Stimulated activated CD8-positive, alpha-beta memory T cell treated with anti-CD3 and anti-CD28 coated beads, Interleukin-4, amount 100 ng/mL, for 4 hours (primary cell): ENCODE data around the gene CCDC157.
A peak's percentile ranks its signal among the peaks of the same experiment; 100 is the strongest.
"Not testable (repeated sequence)": the region's sequence is repeated elsewhere in the genome, so short reads cannot be mapped to it uniquely, and the experiment has no call there.

Experiments
- DNase-seq, 2 donors: peaks; one replicate each; pipeline ENCODE4 v3.0.0-alpha.2; 2020; ENCODE audit warnings: low read depth in 2 of 2, low spot score in 1 of 2

The CCDC157 gene

DNA sequence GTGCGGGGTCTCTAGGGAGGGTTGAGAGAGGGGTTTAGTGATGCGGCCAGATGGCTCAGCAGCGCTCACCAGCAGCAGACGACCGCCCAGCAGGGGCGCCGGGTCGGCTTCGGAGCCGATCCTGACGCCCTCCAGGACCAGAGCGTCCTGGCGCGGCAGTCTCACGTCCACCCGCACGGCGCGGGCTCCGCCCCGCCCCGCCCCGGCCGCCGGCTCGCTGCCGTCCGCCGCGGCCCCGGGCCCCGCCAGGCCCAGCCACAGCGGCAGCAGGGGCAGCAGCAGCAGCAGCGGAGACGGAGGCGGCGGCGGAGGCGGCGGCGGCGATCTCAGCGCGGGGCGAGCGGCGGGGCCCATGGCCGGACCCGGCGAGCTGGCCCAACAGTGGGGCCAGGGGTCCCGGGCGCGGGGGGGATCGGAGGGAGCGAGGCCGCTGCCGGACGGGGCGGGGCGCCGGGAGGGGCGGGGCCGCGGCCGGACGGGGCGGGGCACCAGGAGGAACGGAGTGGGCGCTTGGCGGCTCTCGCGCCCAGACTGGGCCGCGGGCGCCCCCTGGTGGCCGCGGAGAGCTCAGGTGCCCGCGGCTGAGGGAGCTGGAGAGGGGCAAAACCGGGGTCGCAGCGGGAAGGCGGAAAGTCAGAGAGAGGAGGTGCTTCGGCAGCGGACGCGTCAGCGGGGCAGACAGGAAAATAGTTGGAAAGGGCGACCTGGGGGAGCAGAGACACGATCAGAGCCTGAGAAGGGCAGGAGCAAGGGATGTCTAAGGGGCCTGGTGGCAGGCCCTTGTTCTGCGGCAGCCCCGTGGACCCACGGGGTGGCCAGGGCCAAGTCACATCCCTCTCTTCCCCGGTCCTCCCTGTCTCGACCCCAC is 30.4 kb downstream of the CCDC157 start, which contains the start of gene RNF215:
TSS of gene RNF215 (minus strand) at position 452 of the 868 bp plus-strand sequence. CDS start at position 354, 98 bp downstream.
- DNase-seq = peak; percentile 52 to 59

DNA sequence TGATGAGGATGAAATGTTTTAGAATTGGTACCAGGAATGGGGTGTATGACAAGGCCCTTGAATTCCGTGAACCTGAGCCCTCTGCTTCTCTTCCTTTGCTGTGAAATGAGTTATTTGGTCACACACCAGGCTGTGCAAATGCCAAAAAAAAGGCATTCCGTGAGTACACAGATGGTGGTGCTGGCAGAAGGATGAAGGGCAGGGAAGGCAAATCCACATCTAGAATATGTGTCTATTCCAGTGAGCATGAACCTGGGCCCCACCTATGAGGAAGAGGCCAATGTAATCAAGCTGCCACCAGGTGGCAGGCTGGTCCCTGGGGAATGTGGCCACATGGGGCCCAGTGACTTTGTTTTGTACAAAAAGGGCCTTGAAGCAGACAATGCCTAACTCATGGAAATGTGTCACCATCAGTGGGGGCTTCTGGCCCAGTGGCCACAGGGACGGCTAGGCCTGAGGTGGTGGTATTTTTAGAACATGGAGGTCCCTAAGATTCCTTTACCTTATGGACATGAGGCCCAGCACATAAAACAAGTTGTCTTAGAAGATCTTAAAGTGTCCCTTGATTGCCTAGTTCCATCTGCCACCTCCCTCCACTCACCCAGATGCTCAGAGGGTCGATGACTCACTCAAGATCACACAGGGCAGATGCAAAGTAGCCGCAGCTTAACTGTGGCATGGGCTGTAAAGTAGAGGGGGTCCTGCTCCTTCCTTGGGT is 34.3 kb downstream of the CCDC157 start:
- DNase-seq = peak; percentile 48 to 52

DNA sequence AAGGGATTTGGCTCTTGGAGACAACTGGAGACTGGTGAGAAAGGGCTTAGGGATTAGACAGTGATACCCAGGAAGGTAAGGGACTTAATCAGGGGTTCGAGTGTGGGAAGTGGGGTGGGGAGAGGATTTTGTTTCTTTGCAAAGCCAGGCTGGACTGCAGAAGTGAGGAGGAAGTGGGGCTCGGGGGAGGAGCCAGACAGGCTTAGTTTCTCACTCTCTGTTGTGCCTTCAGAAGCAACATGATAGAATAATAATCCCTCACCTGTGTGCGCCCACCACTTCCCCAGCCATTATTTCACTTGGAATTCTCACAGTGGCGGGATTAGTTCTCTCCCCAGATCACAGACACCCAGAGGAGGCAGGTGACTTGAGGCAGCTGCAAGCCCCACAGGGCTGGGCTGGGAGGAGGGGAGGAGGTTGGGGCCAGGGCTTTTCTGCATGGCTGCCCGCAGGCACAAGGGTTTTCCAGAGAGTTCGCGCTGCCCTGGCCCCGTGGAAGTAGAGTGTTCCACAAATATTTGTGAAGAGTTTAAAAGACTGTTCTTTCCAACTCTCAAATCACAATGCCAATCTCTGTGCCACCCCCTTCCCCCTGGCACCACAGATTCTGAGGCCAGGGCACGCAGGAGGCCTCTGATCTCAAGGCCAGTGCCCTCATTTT is 36.0 kb downstream of the CCDC157 start:
- no peak for DNase-seq

DNA sequence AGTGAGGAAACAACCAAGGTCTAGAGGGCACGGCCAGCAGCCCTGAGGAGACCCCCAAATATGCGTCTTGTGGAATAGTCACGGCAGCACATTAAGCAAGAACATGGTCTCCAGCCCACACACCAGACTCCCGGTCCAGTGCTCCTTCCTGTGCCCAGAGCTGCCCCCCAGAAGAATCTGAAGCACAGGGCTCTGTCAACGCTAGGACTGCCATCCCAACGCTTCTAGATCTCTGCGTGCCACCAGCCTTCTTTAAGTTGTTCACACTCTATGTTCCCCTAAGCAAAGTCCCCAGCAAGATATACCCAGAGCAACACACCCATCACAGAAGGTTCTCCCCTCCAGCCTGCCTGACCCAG is 36.5 kb downstream of the CCDC157 start:
- no peak for DNase-seq

DNA sequence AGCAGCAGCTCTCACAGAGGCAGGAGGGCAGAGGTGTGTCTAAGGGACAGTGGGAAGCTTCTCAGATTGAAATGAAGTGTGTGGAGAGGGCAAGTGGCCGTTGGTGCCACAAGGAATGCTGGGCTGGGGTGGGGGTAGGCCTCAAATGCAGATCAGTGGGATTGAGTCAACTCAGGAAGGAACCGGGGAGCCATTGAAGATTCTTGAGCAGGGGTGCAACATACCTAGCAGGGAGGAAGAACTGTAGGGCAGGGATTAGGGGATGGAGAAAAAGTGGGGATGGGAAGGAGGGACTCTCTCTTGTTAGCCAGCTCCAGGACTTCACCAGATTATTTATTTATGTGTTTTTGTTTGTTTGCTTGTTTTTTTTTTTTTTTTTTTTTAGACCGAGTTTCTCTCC is 37.1 kb downstream of the CCDC157 start:
- no peak for DNase-seq

DNA sequence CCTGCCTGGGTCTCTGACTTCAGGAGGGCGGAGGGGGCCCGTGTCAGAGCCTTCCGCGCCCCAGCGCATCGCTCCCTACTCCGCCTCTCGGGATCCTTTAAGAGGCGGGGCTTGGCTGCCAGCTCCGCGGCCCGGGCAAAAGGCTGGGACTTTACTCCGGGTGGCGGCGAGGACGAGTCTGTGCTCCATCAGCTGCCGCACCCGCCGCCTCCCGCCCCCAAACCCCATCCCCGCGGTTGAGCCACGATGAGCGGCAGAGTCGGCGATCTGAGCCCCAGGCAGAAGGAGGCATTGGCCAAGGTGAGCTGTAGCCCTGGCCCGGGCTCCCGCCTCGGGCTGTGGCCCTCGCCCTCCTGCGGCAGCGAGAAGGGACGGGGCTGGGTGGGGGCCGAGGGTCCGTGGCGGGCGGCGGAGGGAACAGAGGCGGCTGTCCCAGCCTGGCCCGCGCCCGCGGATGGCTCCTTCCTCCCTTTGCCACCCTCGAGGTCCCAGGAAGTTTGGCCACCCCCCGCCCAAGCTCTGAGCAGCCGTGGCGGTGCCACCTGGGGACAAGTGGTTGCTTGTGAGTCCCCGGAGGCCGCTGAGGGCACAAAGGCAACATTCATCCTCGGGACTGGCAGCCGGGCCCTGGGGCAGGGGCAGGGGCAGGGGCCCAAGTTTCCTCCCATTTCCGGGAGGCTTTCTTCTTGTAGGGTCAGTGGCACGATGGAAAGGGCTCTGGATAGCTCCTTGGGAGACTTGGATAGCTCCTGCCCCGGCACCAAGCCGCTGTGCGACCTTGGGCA is 40.3 kb downstream of the CCDC157 start, which contains the start of gene SEC14L2:
TSS of gene SEC14L2 (plus strand) at position 148 of the 785 bp plus-strand sequence. CDS start at position 247, 99 bp downstream.
- peak in 1 of 2 donors; percentile 15 for DNase-seq

DNA sequence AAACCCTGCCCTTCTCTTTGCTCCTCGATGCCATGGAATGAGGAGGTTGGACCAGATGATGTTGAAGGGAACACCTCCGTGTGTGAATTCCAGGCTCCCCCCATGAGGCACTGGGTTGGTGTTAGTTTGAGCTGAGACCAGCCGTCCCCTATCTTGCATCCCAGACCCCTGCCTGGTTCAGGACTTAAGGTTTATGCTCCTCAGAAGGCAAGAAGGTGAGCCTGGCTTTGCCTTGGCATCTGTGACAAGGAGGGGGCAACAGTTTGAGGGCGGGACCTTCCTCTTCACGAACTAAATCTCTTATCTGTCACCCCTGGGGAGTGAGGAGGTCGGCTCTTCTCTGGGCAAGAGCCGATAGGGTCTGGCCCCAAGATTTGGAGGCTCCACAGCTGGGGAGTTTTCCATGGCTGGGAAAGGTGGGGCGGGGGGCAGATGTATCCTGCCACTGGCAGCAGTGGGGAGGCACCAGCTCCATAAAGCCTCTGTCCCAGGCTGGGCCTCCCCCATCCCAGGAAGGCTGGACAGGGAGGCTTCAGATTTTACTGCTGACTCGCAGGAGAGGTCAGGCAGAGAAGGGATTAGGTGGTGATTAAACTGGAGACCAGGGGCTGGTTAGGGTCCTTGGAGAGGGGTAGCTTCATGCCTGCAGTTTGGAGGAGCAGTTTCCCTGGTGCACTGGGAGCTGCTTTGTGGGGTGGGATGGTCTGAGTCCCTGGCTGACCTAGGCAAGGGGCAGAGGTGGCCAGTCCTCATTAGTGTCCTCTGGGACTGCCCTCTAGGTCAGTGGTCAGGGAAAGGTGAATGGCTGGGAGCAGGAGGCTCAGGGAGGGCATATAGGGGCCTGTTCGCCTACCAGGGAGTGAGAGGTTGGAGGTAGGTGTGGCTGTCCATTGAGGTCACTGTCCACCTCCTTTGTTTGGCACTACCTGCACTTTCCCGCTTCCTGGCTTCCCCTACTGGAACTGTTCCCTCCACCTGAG is 41.1 kb downstream of the CCDC157 start:
- DNase-seq = no peak

DNA sequence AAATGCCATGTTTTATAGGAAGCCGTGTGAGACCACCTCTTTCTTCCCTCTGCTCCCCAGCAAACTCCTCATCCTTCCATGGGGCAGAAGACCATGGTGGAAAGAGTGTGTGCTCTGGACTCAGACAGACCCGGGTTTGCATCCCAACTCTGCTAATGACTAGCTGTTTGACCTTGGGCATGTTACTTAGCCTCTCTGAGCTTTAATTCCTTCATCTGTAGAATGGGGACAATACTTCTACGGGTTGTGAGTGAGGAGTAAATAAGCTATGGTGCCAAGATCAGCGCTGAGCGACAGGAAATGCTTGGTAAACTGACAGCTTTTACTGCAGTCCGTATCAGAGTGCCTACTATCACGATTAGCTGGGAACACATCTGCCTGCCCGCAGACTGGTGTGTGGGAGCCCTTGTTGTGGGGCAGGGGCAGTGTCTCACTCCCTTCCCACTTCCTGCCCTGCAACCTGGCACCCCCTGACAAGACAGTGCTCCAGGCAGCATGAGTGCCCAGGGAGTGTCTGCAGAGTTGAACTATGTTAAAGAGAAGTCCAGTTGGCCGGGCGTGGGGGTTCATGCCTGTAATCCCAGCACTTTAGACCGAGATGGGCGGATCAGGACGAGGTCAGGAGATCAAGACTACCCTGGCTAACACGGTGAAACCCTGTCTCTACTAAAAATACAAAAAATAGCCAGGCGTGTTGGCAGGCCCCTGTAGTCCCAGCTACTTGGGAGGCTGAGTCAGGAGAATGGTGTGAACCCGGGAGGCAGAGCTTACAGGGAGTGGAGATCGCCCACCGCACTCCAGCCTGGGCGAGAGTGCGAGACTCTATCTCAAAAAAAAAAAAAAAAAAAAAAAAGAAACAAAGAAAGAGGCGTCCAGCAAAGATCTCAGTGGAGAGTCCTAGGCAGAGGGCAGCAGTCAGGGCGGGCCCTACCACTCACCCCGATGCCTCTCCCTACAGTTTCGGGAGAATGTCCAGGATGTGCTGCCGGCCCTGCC is 42.2 kb downstream of the CCDC157 start:
- DNase-seq = no peak

DNA sequence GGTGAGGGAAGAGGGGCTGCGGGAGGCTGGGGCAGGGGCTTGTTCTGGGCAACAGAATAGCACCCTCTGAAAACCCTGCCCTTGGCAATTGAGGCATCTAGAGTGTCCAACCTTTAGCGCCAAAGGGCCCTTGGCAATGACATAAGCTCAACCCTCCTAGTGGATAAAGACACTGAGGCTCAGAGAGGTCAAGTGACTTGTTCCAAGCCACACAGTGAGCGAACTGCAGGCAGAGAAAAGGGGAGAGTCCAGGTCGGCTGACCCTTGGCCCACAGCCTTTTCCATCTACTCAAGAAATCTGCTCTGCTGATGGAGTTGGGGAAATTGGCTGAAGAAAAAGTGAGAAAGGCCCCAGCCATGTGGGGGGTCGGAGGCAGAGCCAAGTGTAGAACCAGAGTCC is 42.9 kb downstream of the CCDC157 start:
- DNase-seq = no peak

DNA sequence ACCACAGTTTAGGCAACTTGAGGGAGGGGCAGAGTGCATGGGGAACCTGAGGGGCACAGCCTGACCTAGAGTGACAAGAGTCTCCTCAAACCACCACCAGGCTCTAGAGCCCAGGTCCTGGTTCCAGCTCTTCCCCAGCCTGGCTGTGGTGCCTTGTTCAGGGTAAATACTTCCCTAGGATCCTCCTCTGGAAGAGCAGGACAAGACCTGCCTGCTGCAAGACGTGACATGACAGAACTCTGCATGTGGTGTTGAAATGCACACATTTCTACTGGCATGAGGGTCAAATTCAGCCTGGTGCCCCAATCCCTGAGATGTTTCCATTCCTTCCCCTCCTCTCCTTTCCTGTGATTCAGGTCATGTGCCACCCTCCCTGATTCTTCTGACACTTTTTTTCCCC is 43.4 kb downstream of the CCDC157 start:
- no peak for DNase-seq

DNA sequence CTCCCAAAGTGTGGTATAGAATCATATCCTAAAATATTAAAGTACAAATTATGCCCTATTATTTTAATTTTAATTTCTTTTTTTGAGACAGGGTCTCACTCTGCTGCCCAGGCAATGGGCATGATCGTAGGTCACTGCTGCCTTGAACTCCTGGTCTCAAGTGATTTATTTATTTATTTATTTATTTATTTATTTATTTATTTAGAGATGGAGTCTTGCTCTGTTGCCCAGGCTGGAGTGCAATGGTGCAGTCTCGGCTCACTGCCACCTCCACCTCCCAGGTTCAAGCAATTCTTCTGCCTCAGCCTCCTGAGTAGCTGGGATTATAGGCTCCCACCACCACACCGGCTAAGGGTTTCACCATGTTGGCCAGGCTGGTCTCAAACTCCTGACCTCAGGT is 44.2 kb downstream of the CCDC157 start:
- DNase-seq = not testable (repeated sequence)

DNA sequence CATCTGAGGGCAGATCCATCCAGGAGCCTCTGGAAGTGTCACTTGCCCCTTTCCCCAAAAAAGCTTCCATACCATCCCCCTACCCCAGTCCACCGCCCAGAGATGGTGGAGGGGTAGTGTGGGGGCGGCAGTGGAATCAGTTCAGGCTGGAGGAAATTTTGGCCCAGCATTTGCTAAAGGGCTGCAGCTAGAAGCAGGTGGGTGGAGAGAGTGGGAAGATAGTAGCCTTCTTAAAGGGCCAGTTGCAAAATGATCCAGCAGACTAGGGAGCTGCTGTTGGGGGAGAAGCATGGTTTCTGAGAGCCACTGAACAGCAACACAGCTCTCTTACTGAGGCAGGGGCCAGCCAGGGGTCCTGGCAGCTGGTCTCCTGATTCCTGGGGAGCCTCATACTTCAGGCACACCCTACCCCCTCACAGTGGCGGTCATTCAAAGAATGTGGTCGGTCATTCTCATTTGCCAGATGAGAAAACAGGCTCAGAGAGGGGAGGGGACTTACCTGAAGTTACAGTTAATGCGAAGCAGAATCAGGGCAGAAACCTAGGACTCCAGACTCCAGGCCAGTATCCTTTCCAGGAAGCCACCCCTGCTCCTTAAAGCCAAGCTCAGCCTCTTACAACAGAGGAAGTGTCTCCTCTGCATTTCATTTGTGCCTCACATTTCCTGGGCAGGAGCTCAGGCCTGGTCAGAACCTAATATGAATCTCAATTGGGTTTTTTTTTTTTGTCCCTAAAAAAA is 45.4 kb downstream of the CCDC157 start:
- DNase-seq = no peak

DNA sequence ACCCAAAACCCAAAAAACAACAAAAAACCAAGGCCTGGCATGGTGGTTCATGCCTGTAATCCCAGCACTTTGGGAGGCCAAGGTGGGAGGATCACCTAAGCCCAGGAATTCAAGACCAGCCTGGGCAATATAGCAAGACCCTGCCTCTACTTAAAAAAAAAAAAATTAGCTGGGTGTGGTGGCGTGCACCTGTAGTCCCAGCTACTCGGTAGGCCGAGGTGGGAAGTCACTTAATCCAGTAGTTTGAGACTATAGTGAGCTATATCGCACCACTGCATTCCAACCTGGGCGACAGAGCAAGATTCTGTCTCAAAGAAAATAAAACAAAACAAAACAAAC is 45.9 kb downstream of the CCDC157 start:
- DNase-seq = not testable (repeated sequence)

DNA sequence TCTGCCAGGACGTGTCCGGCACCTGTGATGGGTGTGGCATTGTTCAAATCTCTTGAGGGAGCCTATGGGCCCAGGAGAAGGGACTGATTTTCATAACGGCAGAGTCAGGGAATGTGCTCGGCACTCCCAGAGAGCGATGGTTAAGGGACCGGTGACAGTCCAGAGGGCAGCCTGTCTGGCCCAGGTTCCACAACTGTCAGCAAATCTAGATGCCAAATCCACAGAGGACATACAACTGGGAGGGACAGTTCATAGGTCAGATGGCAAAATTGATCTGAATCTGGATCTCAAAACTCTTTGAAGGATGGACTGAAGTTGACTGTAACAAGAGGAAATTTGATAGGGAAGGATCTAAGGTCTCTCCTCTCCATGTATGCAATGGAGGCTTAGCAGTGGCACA is 47.5 kb downstream of the CCDC157 start:
- DNase-seq = no peak

DNA sequence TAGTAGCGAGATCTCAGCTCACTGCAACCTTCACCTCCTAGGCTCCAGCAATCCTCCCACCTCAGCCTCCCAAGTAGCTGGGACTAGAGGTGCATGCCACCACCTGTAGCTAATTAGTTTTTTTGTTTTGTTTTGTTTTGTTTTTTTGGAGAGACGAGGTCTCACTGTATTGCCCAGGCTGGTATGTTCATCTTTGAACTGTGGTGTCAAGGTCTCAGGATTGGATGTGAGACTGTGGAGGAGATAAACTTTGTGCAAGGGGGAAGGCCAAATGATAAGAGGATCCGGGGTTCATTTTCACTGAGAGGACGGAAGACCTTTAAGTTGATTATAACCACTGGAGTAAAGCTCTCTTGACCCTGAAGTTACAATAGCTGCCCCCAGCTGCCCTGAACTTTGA is 48.9 kb downstream of the CCDC157 start:
- no peak for DNase-seq

DNA sequence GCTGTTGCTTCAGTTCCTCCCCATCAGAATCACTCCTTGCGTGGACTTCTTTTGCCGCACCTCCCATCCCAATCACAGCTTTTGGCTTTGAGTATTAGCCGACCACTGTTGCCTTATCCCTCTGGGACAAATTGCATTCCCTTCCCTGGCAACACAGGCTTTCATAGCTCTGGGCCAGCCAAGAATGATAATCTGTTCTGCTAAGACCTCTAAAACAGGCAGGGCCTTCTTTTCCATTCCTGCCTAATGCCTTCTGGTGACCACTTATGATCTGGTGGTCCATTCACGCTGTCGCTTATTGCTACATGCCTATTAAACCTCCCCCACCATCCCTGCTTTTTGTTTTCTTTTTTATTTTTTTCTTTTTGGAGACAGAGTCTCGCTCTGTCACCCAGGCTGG is 49.6 kb downstream of the CCDC157 start:
- DNase-seq = no peak

DNA sequence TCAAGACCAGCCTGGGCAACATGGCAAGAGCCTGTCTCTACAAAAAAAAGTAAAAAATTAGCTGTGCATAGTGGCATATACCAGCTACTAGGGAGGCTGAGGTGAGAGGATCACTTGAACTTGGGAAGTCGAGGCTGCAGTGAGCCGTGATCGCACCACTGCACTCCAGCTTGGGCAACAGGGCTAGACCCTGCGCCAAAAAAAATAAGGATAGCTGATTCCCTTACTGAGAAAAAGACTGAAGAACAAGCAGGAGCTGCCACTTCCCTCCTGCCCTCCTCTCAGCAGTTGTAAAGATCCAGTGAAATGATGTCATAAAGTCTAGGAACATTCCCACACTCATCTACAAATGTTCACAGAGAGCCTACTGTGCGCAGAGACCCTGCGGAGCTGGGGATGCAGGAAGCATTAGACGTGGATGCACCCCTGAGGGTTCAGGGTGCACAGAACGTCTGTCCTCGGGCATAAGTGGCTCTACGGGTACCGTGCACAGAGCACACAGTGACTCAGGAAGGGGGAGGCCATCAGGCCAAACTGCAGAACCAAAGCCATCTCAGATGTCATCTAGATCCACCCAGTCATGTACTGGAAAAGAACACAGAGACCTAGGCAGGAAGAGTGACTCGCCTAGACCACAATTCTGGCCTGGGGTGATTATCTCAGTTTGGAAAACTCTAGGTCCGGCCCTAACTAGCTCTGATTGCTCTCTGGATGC is 51.7 kb downstream of the CCDC157 start:
- DNase-seq = no peak
